Upper lobe of right lung (tissue), 1 donor: ENCODE results near the gene KIF22. TPM values are rescaled to one million over a fixed set of nuclear protein-coding genes. Genes with fewer than 3 reads are reported as not detected.

ENCODE experiments used
- ATAC-seq: fragments of 200-7000 bp; cut with Tn5 transposase; one replicate; pipeline ENCODE4 v1.9.1; 2020; ENCODE audit warnings: mild to moderate bottlenecking, moderate library complexity
- DNase-seq: peaks from one replicate; pipeline ENCODE4 v3.0.0-alpha.2; 2020
- H3K27ac ChIP-seq: fragments of 200-600 bp; one replicate; pipeline ENCODE4 v1.8.0; 2022
- H3K27me3 ChIP-seq: fragments of 200-600 bp; one replicate; pipeline ENCODE4 v1.8.0; 2022; ENCODE audit warnings: mild to moderate bottlenecking
- H3K36me3 ChIP-seq: fragments of 200-600 bp; one replicate; pipeline ENCODE4 v1.8.0; 2022
- H3K4me1 ChIP-seq: fragments of 200-600 bp; one replicate; pipeline ENCODE4 v1.8.0; 2022
- H3K4me3 ChIP-seq: fragments of 200-600 bp; one replicate; pipeline ENCODE4 v1.8.0; 2022; ENCODE audit warnings: mild to moderate bottlenecking
- H3K9me3 ChIP-seq: fragments of 200-600 bp; one replicate; pipeline ENCODE4 v1.8.0; 2022
- intact Hi-C: fragments of 100-400 bp; cut with DNase I; formaldehyde crosslinking; loops from one replicate; pipeline ENCODE4 v1.11.0; 2022
- total RNA-seq: library from RNA; stranded (reverse); fragmentation: NEBNext Ultra II Directional; extraction: Animal tissue kit (Norgen Biotek cat#: 25700); gene quantifications from one replicate; pipeline ENCODE4 v1.2.1, GENCODE V29; 2021
- TF ChIP-seq, protein P1 (sequence below): fragments of 200-600 bp; IDR thresholded peaks from one replicate; pipeline ENCODE4 v1.8.0; 2022; ENCODE audit warnings: antibody characterized with exemption
- donor health status: DM: no; HTN: yes; CAD: no; lungs with severe emphysema.

KIF22 gene
- total RNA-seq, 1 donor from 2014 or later, result 19.8 TPM

DNA sequence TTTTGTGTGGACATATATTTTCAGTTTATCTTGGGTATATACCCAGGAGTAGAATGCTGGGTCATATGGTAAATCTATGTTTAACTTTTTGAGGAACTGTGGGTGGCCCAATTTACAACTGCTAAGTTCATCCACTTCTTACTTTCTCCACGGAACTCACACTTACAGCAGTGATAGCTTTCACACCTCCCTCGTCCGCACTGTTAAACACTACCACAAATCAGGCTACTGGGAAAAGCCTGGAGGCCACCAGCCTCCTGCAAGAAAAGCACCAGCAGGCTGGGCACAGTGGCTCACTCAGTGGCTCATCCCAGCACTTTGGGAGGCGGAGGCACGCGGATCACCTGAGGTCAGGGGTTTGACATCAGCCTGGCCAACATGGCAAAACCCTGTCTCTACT, 27.2 kb upstream of the KIF22 start:
- H3K4me3 ChIP-seq, result no peak overlapping the region
- no peak overlapping the region for H3K27ac ChIP-seq
- intact Hi-C loops, result no loop called here
- TF ChIP-seq, protein P1, sequence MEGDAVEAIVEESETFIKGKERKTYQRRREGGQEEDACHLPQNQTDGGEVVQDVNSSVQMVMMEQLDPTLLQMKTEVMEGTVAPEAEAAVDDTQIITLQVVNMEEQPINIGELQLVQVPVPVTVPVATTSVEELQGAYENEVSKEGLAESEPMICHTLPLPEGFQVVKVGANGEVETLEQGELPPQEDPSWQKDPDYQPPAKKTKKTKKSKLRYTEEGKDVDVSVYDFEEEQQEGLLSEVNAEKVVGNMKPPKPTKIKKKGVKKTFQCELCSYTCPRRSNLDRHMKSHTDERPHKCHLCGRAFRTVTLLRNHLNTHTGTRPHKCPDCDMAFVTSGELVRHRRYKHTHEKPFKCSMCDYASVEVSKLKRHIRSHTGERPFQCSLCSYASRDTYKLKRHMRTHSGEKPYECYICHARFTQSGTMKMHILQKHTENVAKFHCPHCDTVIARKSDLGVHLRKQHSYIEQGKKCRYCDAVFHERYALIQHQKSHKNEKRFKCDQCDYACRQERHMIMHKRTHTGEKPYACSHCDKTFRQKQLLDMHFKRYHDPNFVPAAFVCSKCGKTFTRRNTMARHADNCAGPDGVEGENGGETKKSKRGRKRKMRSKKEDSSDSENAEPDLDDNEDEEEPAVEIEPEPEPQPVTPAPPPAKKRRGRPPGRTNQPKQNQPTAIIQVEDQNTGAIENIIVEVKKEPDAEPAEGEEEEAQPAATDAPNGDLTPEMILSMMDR, result no peak
- H3K36me3 ChIP-seq, result no peaks in the 10 kb centered on the region
- ATAC-seq (no peak), DNase-seq (no peak)
- no peaks in the 10 kb centered on the region for H3K4me1 ChIP-seq
- no peaks in the 10 kb centered on the region for H3K9me3 ChIP-seq
- no peaks in the 10 kb centered on the region for H3K27me3 ChIP-seq

DNA sequence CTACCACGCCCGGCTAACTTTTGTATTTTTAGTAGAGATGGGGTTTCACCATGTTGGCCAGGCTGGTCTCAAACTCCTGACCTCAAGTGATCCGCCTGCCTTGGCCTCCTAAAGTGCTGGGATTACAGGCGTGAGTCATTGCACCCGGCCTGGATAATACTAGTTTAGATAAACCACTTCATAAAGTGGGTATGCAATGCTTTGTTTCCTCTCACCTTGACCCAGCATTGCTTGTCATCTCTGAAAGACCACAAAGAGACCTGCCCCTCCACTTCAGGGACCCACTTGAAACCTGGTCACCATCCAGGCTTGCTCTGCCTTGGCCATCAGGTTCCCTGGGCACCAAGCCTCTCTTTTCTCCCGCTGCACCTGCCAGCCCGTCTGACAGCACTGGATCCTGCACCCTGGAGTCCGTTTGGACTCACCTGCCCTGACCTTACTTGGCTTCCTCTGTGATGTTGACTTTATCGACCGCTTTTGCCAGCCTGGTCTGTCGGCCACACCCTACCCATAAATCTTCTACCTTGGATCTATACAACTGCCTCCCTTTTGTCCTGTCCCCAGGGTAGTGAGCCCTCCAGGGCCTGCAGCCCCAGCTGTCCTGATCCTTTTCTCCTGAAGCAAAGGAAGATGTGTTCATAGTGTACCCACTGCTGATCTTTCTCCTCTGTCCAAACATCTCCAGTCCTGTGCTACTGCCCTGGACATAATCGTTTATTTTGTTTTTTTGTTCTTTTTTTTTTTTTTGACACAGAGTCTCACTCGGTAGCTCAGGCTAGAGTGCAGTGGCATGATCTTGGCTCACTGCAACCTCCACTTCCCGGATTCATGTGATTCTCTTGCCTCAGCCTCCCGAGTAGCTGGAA, 25.2 kb upstream of the KIF22 start:
- peak; percentile 87 for ATAC-seq
- DNase-seq, result peak; percentile 89
- Histone ChIP-seq H3K4me1 (no peaks in the 10 kb centered on the region), H3K4me3 (no peak overlapping the region), H3K27ac (no peak overlapping the region), H3K27me3 (no peaks in the 10 kb centered on the region), H3K36me3 (no peaks in the 10 kb centered on the region), H3K9me3 (no peaks in the 10 kb centered on the region)
- intact Hi-C loops, result no loop called here
- TF ChIP-seq, protein P1, result no peak

DNA sequence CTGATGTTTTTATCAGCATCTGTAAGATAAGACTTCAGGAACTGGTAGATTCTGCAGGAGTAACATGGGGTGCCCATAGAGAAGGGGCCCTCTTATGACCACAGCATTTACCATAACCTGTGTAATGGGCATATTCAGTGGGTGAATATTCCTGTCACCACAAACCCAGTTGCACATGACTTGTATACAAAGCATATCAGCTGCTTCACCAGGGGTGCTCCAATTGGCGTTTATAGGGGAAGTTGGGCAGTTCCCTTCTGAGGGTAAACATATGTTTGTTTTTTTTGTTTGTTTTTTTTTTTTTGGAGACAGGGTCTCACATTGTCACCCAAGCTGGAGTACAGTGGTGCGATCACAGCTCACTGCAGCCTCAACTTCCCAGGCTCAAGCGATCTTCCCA, 24.0 kb upstream of the KIF22 start:
- H3K36me3 ChIP-seq, result no peaks in the 10 kb centered on the region
- H3K27ac ChIP-seq, result no peak overlapping the region
- no peaks in the 10 kb centered on the region for H3K9me3 ChIP-seq
- H3K27me3 ChIP-seq, result no peaks in the 10 kb centered on the region
- intact Hi-C loops, result no loop called here
- DNase-seq (no peak), ATAC-seq (no peak)
- TF ChIP-seq, protein P1, result no peak
- no peak overlapping the region for H3K4me3 ChIP-seq
- H3K4me1 ChIP-seq, result no peaks in the 10 kb centered on the region

DNA sequence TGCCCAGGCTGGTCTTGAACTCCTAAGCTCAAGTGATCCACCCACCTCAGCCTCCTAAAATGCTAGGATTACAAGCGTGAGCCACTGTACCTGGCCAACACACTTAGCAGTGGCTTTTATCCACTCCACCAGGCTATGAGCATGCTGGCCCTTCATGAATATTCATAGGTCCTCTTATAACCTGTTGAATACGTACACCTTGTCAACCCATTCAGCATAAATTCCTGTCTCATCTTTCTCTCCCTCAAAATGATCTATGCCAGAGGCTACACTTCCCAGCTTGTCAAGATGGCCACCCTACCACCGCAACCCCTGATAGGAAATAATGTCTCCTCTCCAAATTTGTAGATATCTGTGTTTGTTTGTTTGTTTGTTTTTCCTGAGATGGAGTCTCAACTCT, 23.5 kb upstream of the KIF22 start:
- no peak for DNase-seq
- intact Hi-C loops, result no loop called here
- no peaks in the 10 kb centered on the region for H3K4me1 ChIP-seq
- H3K4me3 ChIP-seq, result no peak overlapping the region
- H3K36me3 ChIP-seq, result no peaks in the 10 kb centered on the region
- no peak overlapping the region for H3K27ac ChIP-seq
- H3K27me3 ChIP-seq, result no peaks in the 10 kb centered on the region
- ATAC-seq, result no peak
- no peaks in the 10 kb centered on the region for H3K9me3 ChIP-seq
- TF ChIP-seq, protein P1, result no peak

DNA sequence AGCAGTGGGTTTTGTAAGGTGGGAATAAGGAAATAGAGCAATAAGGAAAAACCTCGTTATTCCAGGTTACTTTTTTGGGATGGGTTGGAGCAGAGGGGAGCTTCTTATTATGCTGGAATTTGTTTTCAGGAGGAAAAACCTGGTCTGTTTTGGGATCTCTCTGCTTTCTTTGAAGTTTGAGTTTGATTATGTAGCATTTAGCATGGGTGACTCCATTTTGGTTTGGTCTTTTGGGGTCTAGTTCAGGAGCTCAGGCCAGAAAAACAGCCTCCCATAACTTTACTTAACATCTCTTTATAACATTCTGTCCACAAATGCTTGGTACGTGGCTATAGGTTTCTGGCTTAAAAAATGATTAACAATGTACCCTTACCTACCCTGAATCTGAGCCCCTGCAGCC, 21.0 kb upstream of the KIF22 start:
- no peak overlapping the region for H3K27ac ChIP-seq
- H3K36me3 ChIP-seq, result no peaks in the 10 kb centered on the region
- no peaks in the 10 kb centered on the region for H3K4me1 ChIP-seq
- no peaks in the 10 kb centered on the region for H3K9me3 ChIP-seq
- no peak for DNase-seq
- TF ChIP-seq, protein P1, result no peak
- no peak overlapping the region for H3K4me3 ChIP-seq
- no peak for ATAC-seq
- H3K27me3 ChIP-seq, result no peaks in the 10 kb centered on the region
- intact Hi-C loops, result no loop called here
